ENCODE results near the gene RAB11A.

The RAB11A gene

GRCh38 chr15:65940618-65940909 is 71.3 kb downstream of the RAB11A start:
- Histone ChIP-seq H3K27ac (replicated peaks) (no peak overlapping the region), H3K27me3 (ENCODE audit: insufficient read depth, poor library complexity, severe bottlenecking) (no peaks in the 10 kb centered on the region), H3K4me3 (replicated peaks; ENCODE audit: insufficient read depth, low read length) (no peak overlapping the region)
- TF ChIP-seq REST (IDR thresholded peaks at IDR 0.05; ENCODE audit: insufficient replicate concordance, low read depth) (no peak), GABPA (IDR thresholded peaks at IDR 0.05; ENCODE audit: low read depth) (no peak), CTCF (IDR thresholded peaks at IDR 0.05; ENCODE audit: insufficient read depth, low read length) (no peak), SPI1 (IDR thresholded peaks at IDR 0.05; ENCODE audit: borderline replicate concordance, low read depth) (no peak)
- DNase-seq (ENCODE audit: low read depth in 1 of 2, low spot score in 1 of 2): no peak

All from HL-60 (cell line).